K562 (cell line): Measurements from ENCODE around the gene MRPL38. TPM values are rescaled to one million over a fixed set of nuclear protein-coding genes. Genes with fewer than 3 reads are reported as not detected.
A peak's percentile ranks its signal among the peaks of the same experiment; 100 is the strongest.

Experiments used
- ATAC-seq: fragments of 200-7000 bp; cut with Tn5 transposase; 3 replicates; pipeline ENCODE4 v1.9.1; 2020; ENCODE audit warnings: moderate library complexity
- BruUV-seq: library from RNA; stranded (reverse); fragments of 400-500 nt; replicated peaks from 2 replicates; lab custom pipeline; 2021; lab: Mats Ljungman, UMichigan
- CTCF ChIA-PET: fragments of 300-600 bp; formaldehyde crosslinking; extraction: SDS; loops from one replicate; lab custom pipeline; 2021; ENCODE audit warnings: low intra/inter-chr PET ratio; lab: Yijun Ruan, JAX
- POLR2A ChIA-PET: fragments of 300-600, 350-650 bp; sonication (Branson Sonifier 250); formaldehyde crosslinking; extraction: SDS; loops from one replicate; lab custom pipeline; 2021; ENCODE audit warnings: antibody characterized with exemption, inconsistent platforms; lab: Yijun Ruan, JAX
- DNase-seq, 4 experiments: peaks; one replicate each; pipeline versions ENCODE4 v3.0.0 to v3.0.0-alpha.2; 2011 to 2018; ENCODE audit warnings: low spot score in 3 of 4, mixed read lengths in 3 of 4; ENCODE audit errors: extremely low read depth in 1 of 4
- FAIRE-seq: peaks from 2 replicates; lab custom pipeline; 2011; peaks lifted over from hg19 to GRCh38; lab: Jason Lieb, UNC
- H2AFZ ChIP-seq: 2 replicates; pipeline ENCODE4 v1.6.0; 2011; ENCODE audit warnings: low read depth, low read length, control low read depth, inconsistent platforms
- H3K27ac ChIP-seq: fragments of 200-600 bp; 3 replicates; pipeline ENCODE4 v1.8.0; 2011; ENCODE audit warnings: low read depth, mild to moderate bottlenecking, control low read depth, inconsistent platforms, low read length, moderate library complexity, mixed read lengths; ENCODE audit errors: extremely low read depth
- H3K27me3 ChIP-seq, 2 experiments: fragments of 300-600 bp in 1 of 2; 2 replicates in 1 of 2; 3 replicates in 1 of 2; pipeline versions ENCODE4 v1.6.0 to v1.8.0; 2011; ENCODE audit warnings: inconsistent platforms in 2 of 2, low read length in 2 of 2, mild to moderate bottlenecking in 1 of 2, mixed read lengths in 1 of 2, moderate library complexity in 1 of 2; ENCODE audit not compliant: control insufficient read depth in 2 of 2, insufficient read depth in 2 of 2
- H3K36me3 ChIP-seq: fragments of 300-600 bp; 3 replicates; pipeline ENCODE4 v1.8.0; 2011; ENCODE audit warnings: mild to moderate bottlenecking, low read length, inconsistent platforms; ENCODE audit not compliant: control insufficient read depth, insufficient read depth
- H3K4me1 ChIP-seq, 2 experiments: fragments of 200-600 bp in 1 of 2; replicated peaks in 1 of 2; 2 replicates in 1 of 2; 3 replicates in 1 of 2; pipeline versions ENCODE4 v1.5.1 to v1.8.0; 2011; ENCODE audit warnings: inconsistent platforms in 2 of 2, low read length in 2 of 2, mild to moderate bottlenecking in 1 of 2, mixed read lengths in 1 of 2, moderate library complexity in 1 of 2; ENCODE audit not compliant: control insufficient read depth in 2 of 2, insufficient read depth in 2 of 2
- H3K4me2 ChIP-seq: 2 replicates; pipeline ENCODE4 v1.6.1; 2011; ENCODE audit warnings: low read length, control low read depth, inconsistent platforms, mixed read lengths; ENCODE audit not compliant: insufficient read depth
- H3K4me3 ChIP-seq: fragments of 200-600 bp; sonication (generic), shearing (Covaris generic); 2 replicates; pipeline ENCODE4 v1.5.1; 2016; ENCODE audit warnings: control low read depth, inconsistent platforms
- H3K79me2 ChIP-seq: fragments of 200-600 bp; 3 replicates; pipeline ENCODE4 v1.8.0; 2011; ENCODE audit warnings: low read length, inconsistent platforms; ENCODE audit not compliant: control insufficient read depth, insufficient read depth
- H3K9ac ChIP-seq, 2 experiments: 2 replicates each; pipeline versions ENCODE4 v1.6.0 to v1.6.1; 2011; ENCODE audit warnings: low read depth in 2 of 2, low read length in 2 of 2, control low read depth in 1 of 2, inconsistent platforms in 1 of 2, mild to moderate bottlenecking in 1 of 2, mixed read lengths in 1 of 2; ENCODE audit not compliant: insufficient read depth in 1 of 2
- H3K9me1 ChIP-seq: one replicate; pipeline ENCODE4 v1.6.0; 2011; ENCODE audit warnings: inconsistent platforms, mild to moderate bottlenecking, low read length, moderate library complexity; ENCODE audit not compliant: control insufficient read depth, insufficient read depth
- H3K9me3 ChIP-seq: replicated peaks from 2 replicates; pipeline ENCODE4 v1.5.1; 2011; ENCODE audit warnings: low read depth, low read length, inconsistent platforms; ENCODE audit not compliant: control insufficient read depth, insufficient read depth
- H4K20me1 ChIP-seq: replicated peaks from 2 replicates; pipeline ENCODE4 v1.6.1; 2011; ENCODE audit warnings: low read length, inconsistent platforms, mixed read lengths; ENCODE audit not compliant: control insufficient read depth, insufficient read depth
- ATF1 ChIP-seq, 2 experiments: fragments of 450-650 bp in 1 of 2; IDR thresholded peaks; 2 replicates each; pipeline ENCODE4 v1.6.1; 2016; ENCODE audit warnings: missing compliant biosample characterization in 1 of 2, missing genetic modification characterization in 1 of 2
- MYBL2 ChIP-seq, 2 experiments: fragments of 450-650 bp in 1 of 2; sonication (generic) in 1 of 2; formaldehyde crosslinking in 1 of 2; IDR thresholded peaks; 2 replicates each; pipeline versions ENCODE4 v1.6.1 to v1.8.1; 2017 to 2022; ENCODE audit warnings: borderline replicate concordance in 1 of 2, inconsistent platforms in 1 of 2, low read depth in 1 of 2, mild to moderate bottlenecking in 1 of 2, missing genetic modification reagents in 1 of 2, moderate library complexity in 1 of 2
- POU5F1 ChIP-seq: fragments of 150-350 bp; IDR thresholded peaks from 2 replicates; pipeline ENCODE4 v1.6.1; 2014; ENCODE audit warnings: borderline replicate concordance, low read length, low read depth, mild to moderate bottlenecking; ENCODE audit not compliant: partially characterized antibody
- ZBTB33 ChIP-seq: sonication (generic); formaldehyde crosslinking; IDR thresholded peaks from 2 replicates; pipeline ENCODE4 v1.8.1; 2023; ENCODE audit warnings: mild to moderate bottlenecking, missing genetic modification reagents
- ZBTB8A ChIP-seq: fragments of 450-650 bp; IDR thresholded peaks from 2 replicates; pipeline ENCODE4 v1.6.1; 2018; ENCODE audit warnings: mild to moderate bottlenecking, moderate library complexity; ENCODE audit not compliant: partially characterized antibody
- ZNF143 ChIP-seq: sonication (generic); formaldehyde crosslinking; IDR thresholded peaks from 2 replicates; pipeline ENCODE4 v1.9.0; 2022; ENCODE audit warnings: mild to moderate bottlenecking, missing genetic modification reagents
- WGBS: fragments of 100-300 bp; shearing (Covaris generic); methylation state at CpG from one replicate; pipeline ENCODE4 v1.1.6; 2016; ENCODE audit warnings: low coverage, mixed read lengths; ENCODE audit not compliant: insufficient coverage; ENCODE audit errors: missing lambda C conversion rate; 5-methylcytosine and 5-hydroxymethylcytosine counted together
- in situ Hi-C: fragments of 300-500 bp; cut with MboI; formaldehyde crosslinking; loops from 4 replicates; pipeline ENCODE4 v1.15.0; 2018; ENCODE audit warnings: inconsistent platforms, mixed read lengths
- intact Hi-C: fragments of 100-400 bp; cut with micrococcal nuclease; formaldehyde crosslinking; loops from 2 replicates; pipeline ENCODE4 v1.14.2; 2022
- polyA plus RNA-seq, 8 experiments: library from polyadenylated mRNA; depleted of rRNA in 4 of 8; stranded (reverse) in 5 of 8; unstranded in 3 of 8; fragments of >200 nt; fragmentation: Nextera tagmentation in 2 of 8; fragmentation: Illumina TruSeq in 1 of 8; extraction: Ambion mirVana in 2 of 8; extraction: Trizol in 1 of 8; gene quantifications; 2 replicates each; pipeline versions ENCODE4 v1.2.1 to v1.2.3, GENCODE V29; 2011 to 2014; ENCODE audit warnings: inconsistent platforms in 1 of 8, missing spikeins in 1 of 8
- total RNA-seq, 7 experiments: library from RNA; depleted of rRNA in 6 of 7; stranded (reverse); fragments of >200 nt in 6 of 7; fragmentation: Illumina TruSeq in 2 of 7; extraction: Trizol in 2 of 7; gene quantifications; 2 replicates each; pipeline versions ENCODE4 v1.2.1 to v1.2.3, GENCODE V29; 2011 to 2021; ENCODE audit warnings: low replicate concordance in 1 of 7

MRPL38 gene
- total and polyA plus RNA-seq, 9 of the 15 experiments (the other 6 are each of a cell fraction or from before 2014, with no cell fraction given) = 4.5 to 154 (median 48.5) TPM

GRCh38 chr17:75925103-75925502 lies 20.4 kb upstream of the MRPL38 start (continued):
- TF ChIP-seq ATF1 (CRISPR knock-in tag; IDR thresholded peaks at IDR 0.05) = no peak
- no peak for TF ChIP-seq ATF1 (tag; IDR thresholded peaks at IDR 0.05)
- no peak for TF ChIP-seq ZNF143 (CRISPR knock-in tag)
- no peak for TF ChIP-seq POU5F1
- TF ChIP-seq ZBTB8A = no peak

- FAIRE-seq (no peak), ATAC-seq (no peak), DNase-seq (no peak)
- H3K4me1 ChIP-seq = peaks cover 0 to 27% of the 10 kb centered on the region in 2 experiments; a peak in 2 of 5 replicates
- H2AFZ ChIP-seq = no peak overlapping the region
- H3K27ac ChIP-seq = no peak overlapping the region
- in situ Hi-C loops = no loop called here
- ChIA-PET POLR2A (interaction anchor here (1.1 kb wide), 1 partner anchor 12 kb away, joined by 4 read pairs; no protein-coding TSS in a partner anchor), CTCF (interaction anchor here (0.6 kb wide), 1 partner anchor 46 kb away, joined by 3 read pairs; no protein-coding TSS in a partner anchor)
- 0 out of 2 replicates have a peak, but pooled peaks have one; percentile 24 for TF ChIP-seq ZBTB33 (CRISPR knock-in tag)
- TF ChIP-seq MYBL2 (IDR thresholded peaks at IDR 0.05; ENCODE audit: low read depth) = no peak
- no peak for TF ChIP-seq MYBL2 (CRISPR knock-in tag; IDR thresholded peaks at IDR 0.05; ENCODE audit: borderline replicate concordance)
- intact Hi-C loops = no loop called here
- no peak overlapping the region for H3K4me3 ChIP-seq
- H3K9ac ChIP-seq = peak overlapping the region in 1 of 2 experiments; percentile 83; a peak in 2 of 4 replicates
- H3K36me3 ChIP-seq = peaks cover 5% of the 10 kb centered on the region; the same call in 1 of the 3 replicates
- no peaks in the 10 kb centered on the region for H4K20me1 ChIP-seq
- no peaks in the 10 kb centered on the region for H3K9me3 ChIP-seq
- peaks cover 5% of the 10 kb centered on the region for H3K9me1 ChIP-seq
- no peak overlapping the region for H3K4me2 ChIP-seq
- 75% methylated on average over 18 of the region's 19 CpGs for WGBS
- no peaks in the 10 kb centered on the region for H3K79me2 ChIP-seq
- no peaks in the 10 kb centered on the region for H3K27me3 ChIP-seq
- no TSS peak for BruUV-seq
Observed at GRCh38 chr17:75922963-75923874, 18.5 kb upstream of the MRPL38 start.
